HepG2 (cell line): ENCODE data around the gene KDM2B. TPM values are rescaled to one million over a fixed set of nuclear protein-coding genes. Genes with fewer than 3 reads are reported as not detected.

ENCODE experiments used
- ESRRA ChIP-seq: sonication (generic); formaldehyde crosslinking; IDR thresholded peaks from 2 replicates; pipeline ENCODE4 v1.5.1; 2020; ENCODE audit warnings: mild to moderate bottlenecking, low read depth, missing genetic modification reagents
- GFI1 ChIP-seq: sonication (generic); formaldehyde crosslinking; IDR thresholded peaks from 2 replicates; pipeline ENCODE4 v1.5.0; 2020; ENCODE audit warnings: missing genetic modification reagents, mild to moderate bottlenecking, borderline replicate concordance
- ISX ChIP-seq: sonication (generic); formaldehyde crosslinking; conservative IDR thresholded peaks from 2 replicates; pipeline ENCODE4 v1.5.0; 2020; ENCODE audit warnings: missing genetic modification reagents
- PAXIP1 ChIP-seq: sonication (generic); formaldehyde crosslinking; conservative IDR thresholded peaks from 2 replicates; pipeline ENCODE4 v1.4.0; 2020; ENCODE audit warnings: mild to moderate bottlenecking, missing genetic modification reagents, moderate library complexity
- SNAPC5 ChIP-seq: sonication (generic); formaldehyde crosslinking; IDR thresholded peaks from 2 replicates; pipeline ENCODE4 v1.8.1; 2023; ENCODE audit warnings: mild to moderate bottlenecking, missing genetic modification reagents, borderline replicate concordance
- USF2 ChIP-seq, 2 experiments: sonication (generic) in 1 of 2; formaldehyde crosslinking in 1 of 2; IDR thresholded peaks; 2 replicates each; pipeline versions ENCODE4 v1.5.1 to v1.6.1; 2011 to 2020; ENCODE audit warnings: borderline replicate concordance in 1 of 2, low read depth in 1 of 2, low read length in 1 of 2, mild to moderate bottlenecking in 1 of 2, missing genetic modification reagents in 1 of 2, moderate library complexity in 1 of 2
- ZBTB49 ChIP-seq: sonication (generic); formaldehyde crosslinking; IDR thresholded peaks from 2 replicates; pipeline ENCODE4 v1.4.0; 2020; ENCODE audit warnings: missing genetic modification reagents, borderline replicate concordance
- ZNF160 ChIP-seq: sonication (generic); formaldehyde crosslinking; IDR thresholded peaks from 2 replicates; pipeline ENCODE4 v1.8.0; 2022; ENCODE audit warnings: mild to moderate bottlenecking, inconsistent platforms, missing genetic modification reagents
- ZNF282 ChIP-seq: fragments of 450-650 bp; IDR thresholded peaks from 2 replicates; pipeline ENCODE4 v1.6.1; 2018; ENCODE audit not compliant: partially characterized antibody
- ZNF512 ChIP-seq: sonication (generic); formaldehyde crosslinking; IDR thresholded peaks from 2 replicates; pipeline ENCODE4 v1.4.0; 2020; ENCODE audit warnings: mild to moderate bottlenecking, missing genetic modification reagents
- ZNF607 ChIP-seq: sonication (generic); formaldehyde crosslinking; IDR thresholded peaks from 2 replicates; pipeline ENCODE4 v1.5.1; 2020; ENCODE audit warnings: missing genetic modification reagents, mild to moderate bottlenecking, borderline replicate concordance
- ZNF687 ChIP-seq: sonication (generic); formaldehyde crosslinking; IDR thresholded peaks from 2 replicates; pipeline ENCODE4 v1.5.1; 2020; ENCODE audit warnings: mild to moderate bottlenecking, missing genetic modification reagents, moderate library complexity
- polyA plus RNA-seq, 8 experiments: library from polyadenylated mRNA; depleted of rRNA in 3 of 8; stranded (reverse) in 7 of 8; unstranded in 1 of 8; fragments of >200 nt; fragmentation: Illumina TruSeq in 4 of 8; extraction: Trizol in 4 of 8; gene quantifications; 2 replicates each; pipeline versions ENCODE4 v1.2.1 to v1.2.3, GENCODE V29; 2011 to 2016; ENCODE audit warnings: low read depth in 4 of 8, missing spikeins in 1 of 8, mixed read lengths in 1 of 8; ENCODE audit not compliant: insufficient read depth in 1 of 8
- total RNA-seq, 5 experiments: library from RNA; depleted of rRNA; stranded (reverse); fragments of >200 nt; fragmentation: Illumina TruSeq; extraction: Trizol; gene quantifications; 2 replicates each; pipeline ENCODE4 v1.2.3, GENCODE V29; 2016; ENCODE audit warnings: low read depth in 1 of 5

Gene KDM2B
- total and polyA plus RNA-seq, 2 of the 13 experiments (the other 11 are each of a cell fraction or from before 2014, with no cell fraction given), result 17.5 to 26.1 TPM

GRCh38 chr12:121626087-121626852 is 45.4 kb upstream of the KDM2B start, which contains the start of gene ORAI1 (continued):
- TF ChIP-seq USF2 (IDR thresholded peaks at IDR 0.05; ENCODE audit: low read depth, low read length), result peak; percentile 92
- TF ChIP-seq USF2 (CRISPR knock-in tag; IDR thresholded peaks at IDR 0.05; ENCODE audit: borderline replicate concordance), result peak; percentile 86; the same call in 1 of the 2 replicates
- TF ChIP-seq ZNF687 (CRISPR knock-in tag), result peak; percentile 78
- TF ChIP-seq ZNF282, result no peak
- 0 out of 2 replicates have a peak, but pooled peaks have one; percentile 19 for TF ChIP-seq ESRRA (CRISPR knock-in tag)
- TF ChIP-seq ZNF512 (CRISPR knock-in tag), result no peak
- TF ChIP-seq ISX (CRISPR knock-in tag), result no peak
- TF ChIP-seq GFI1 (CRISPR knock-in tag), result no peak; the same call in 1 of the 2 replicates
- TF ChIP-seq ZBTB49, result no peak
- 0 out of 2 replicates have a peak, but pooled peaks have one; percentile 51 for TF ChIP-seq ZNF607 (CRISPR knock-in tag)
- peak; percentile 78 for TF ChIP-seq PAXIP1
- no peak for TF ChIP-seq ZNF160 (CRISPR knock-in tag)
- TF ChIP-seq SNAPC5, result no peak
